ENCODE measurements around the gene MYO3B.
"Not testable (repeated sequence)": the region's sequence is repeated elsewhere in the genome, so short reads cannot be mapped to it uniquely, and the experiment has no call there.

Gene MYO3B

GRCh38 chr2:170434900-170435621 lies 257.1 kb downstream of the MYO3B start:
- DNase-seq, result no peak

GRCh38 chr2:170436077-170436943 lies 258.4 kb downstream of the MYO3B start:
- no peak for DNase-seq

GRCh38 chr2:170446078-170446477 lies 268.1 kb downstream of the MYO3B start:
- no peak for DNase-seq

- no peak for DNase-seq
Measured at GRCh38 chr2:170449034-170449433, 271.1 kb downstream of the MYO3B start.

GRCh38 chr2:170454471-170455372 lies 276.8 kb downstream of the MYO3B start:
- DNase-seq, result no peak

GRCh38 chr2:170455617-170456426 lies 277.9 kb downstream of the MYO3B start:
- DNase-seq, result no peak

- no peak for DNase-seq
Measured at GRCh38 chr2:170456914-170457313, 279.0 kb downstream of the MYO3B start.

GRCh38 chr2:170457742-170458141 lies 279.8 kb downstream of the MYO3B start:
- no peak for DNase-seq

- no peak for DNase-seq
Measured at GRCh38 chr2:170461889-170462288, 283.9 kb downstream of the MYO3B start.

GRCh38 chr2:170462433-170463205 lies 284.7 kb downstream of the MYO3B start:
- no peak for DNase-seq

- DNase-seq, result no peak
Measured at GRCh38 chr2:170463206-170463537, 285.2 kb downstream of the MYO3B start.

GRCh38 chr2:170464268-170464667 lies 286.3 kb downstream of the MYO3B start:
- no peak for DNase-seq

GRCh38 chr2:170465241-170465640 lies 287.3 kb downstream of the MYO3B start:
- no peak for DNase-seq

GRCh38 chr2:170466632-170467031 lies 288.7 kb downstream of the MYO3B start:
- no peak for DNase-seq

GRCh38 chr2:170467568-170468422 lies 289.8 kb downstream of the MYO3B start:
- DNase-seq, result no peak

GRCh38 chr2:170468557-170468956 lies 290.6 kb downstream of the MYO3B start:
- DNase-seq, result no peak

GRCh38 chr2:170472498-170472897 lies 294.6 kb downstream of the MYO3B start:
- not testable (repeated sequence) for DNase-seq

GRCh38 chr2:170475878-170476277 lies 297.9 kb downstream of the MYO3B start:
- no peak for DNase-seq

GRCh38 chr2:170477630-170478029 lies 299.7 kb downstream of the MYO3B start:
- DNase-seq, result no peak

- no peak for DNase-seq
Measured at GRCh38 chr2:170481201-170481600, 303.3 kb downstream of the MYO3B start.

- no peak for DNase-seq
Measured at GRCh38 chr2:170484552-170484951, 306.6 kb downstream of the MYO3B start.
